T-helper 17 cell (primary cell): ENCODE measurements around the gene MBD1. TPM values are rescaled to one million over a fixed set of nuclear protein-coding genes. Genes with fewer than 3 reads are reported as not detected.
A peak's percentile ranks its signal among the peaks of the same experiment; 100 is the strongest.
"Not testable (repeated sequence)": the region's sequence is repeated elsewhere in the genome, so short reads cannot be mapped to it uniquely, and the experiment has no call there.

Source experiments
- ATAC-seq: fragments of 150-1000 bp; cut with Tn5 transposase; 2 replicates; pipeline ENCODE4 v1.10.0; 2021; ENCODE audit warnings: mild to moderate bottlenecking, moderate library complexity
- DNase-seq, 3 donors: peaks; one replicate each; pipeline versions ENCODE4 v3.0.0 to v3.0.0-alpha.2; 2020 to 2021
- H3K9me3 ChIP-seq: one replicate; pipeline ENCODE4 v1.7.0; 2013; ENCODE audit warnings: low read length, mild to moderate bottlenecking; ENCODE audit not compliant: control insufficient read depth, poor library complexity, severe bottlenecking
- H3K27ac Mint-ChIP-seq: one replicate; pipeline ENCODE4 v1.8.0; 2022; ENCODE audit warnings: mild to moderate bottlenecking, moderate library complexity, mixed read lengths
- H3K27me3 Mint-ChIP-seq: one replicate; pipeline ENCODE4 v1.8.0; 2022; ENCODE audit warnings: mixed read lengths
- H3K36me3 Mint-ChIP-seq: one replicate; pipeline ENCODE4 v1.8.0; 2022; ENCODE audit warnings: low read depth, mixed read lengths
- H3K4me1 Mint-ChIP-seq: one replicate; pipeline ENCODE4 v1.8.0; 2022; ENCODE audit warnings: mild to moderate bottlenecking, mixed read lengths
- H3K4me3 Mint-ChIP-seq: one replicate; pipeline ENCODE4 v1.8.0; 2022; ENCODE audit warnings: mild to moderate bottlenecking, moderate library complexity, mixed read lengths
- total RNA-seq, 4 donors: library from RNA in 2 of 4; stranded (reverse) in 2 of 4; gene quantifications; one replicate each; pipeline ENCODE4 v1.2.3 and lab custom pipeline; 2022 to 2026

MBD1 gene
- total RNA-seq (10 to 100 TPM; 88.9 to 89.1 TPM), total RNA-seq (lab: John Stamatoyannopoulos, UW) (84.1 to 148 reads per million in 2 donors)

GRCh38 chr18:50281295-50281971 is at the start of gene MBD1:
TSS of gene MBD1 (minus strand) at chr18:50281523. CDS start at chr18:50279992, 1,531 bp downstream.
- peaks cover 18% of the 10 kb centered on the region for H3K36me3 Mint-ChIP-seq
- peak; percentile 92 for ATAC-seq
- peak within 1 kb of the TSS; percentile 97 for H3K4me3 Mint-ChIP-seq
- DNase-seq = peak; percentile 90 to 95 (median 94)
- H3K9me3 ChIP-seq = no peaks in the 10 kb centered on the region
- peaks cover 39% of the 10 kb centered on the region for H3K4me1 Mint-ChIP-seq
- peak within 1 kb of the TSS; percentile 96 for H3K27ac Mint-ChIP-seq
- H3K27me3 Mint-ChIP-seq = no peaks in the 10 kb centered on the region

GRCh38 chr18:50330176-50330575 is 48.9 kb upstream of the MBD1 start:
- Mint-ChIP-seq H3K36me3 (peaks cover 3% of the 10 kb centered on the region), H3K27me3 (peaks cover 33% of the 10 kb centered on the region), H3K4me3 (no peak overlapping the region), H3K4me1 (peaks cover 3% of the 10 kb centered on the region), H3K27ac (no peak overlapping the region)
- H3K9me3 ChIP-seq = peaks cover 3% of the 10 kb centered on the region
- no peak for DNase-seq
- ATAC-seq = no peak

GRCh38 chr18:50327983-50328382 is 46.7 kb upstream of the MBD1 start:
- peaks cover 3% of the 10 kb centered on the region for H3K9me3 ChIP-seq
- DNase-seq (no peak), ATAC-seq (no peak)
- peaks cover 3% of the 10 kb centered on the region for H3K36me3 Mint-ChIP-seq
- peaks cover 1% of the 10 kb centered on the region for H3K4me1 Mint-ChIP-seq
- no peak overlapping the region for H3K4me3 Mint-ChIP-seq
- no peak overlapping the region for H3K27ac Mint-ChIP-seq
- peaks cover 29% of the 10 kb centered on the region for H3K27me3 Mint-ChIP-seq

GRCh38 chr18:50320719-50321118 is 39.4 kb upstream of the MBD1 start:
- H3K9me3 ChIP-seq = no peaks in the 10 kb centered on the region
- Mint-ChIP-seq H3K27ac (peak overlapping the region; percentile 74), H3K36me3 (no peaks in the 10 kb centered on the region), H3K27me3 (peaks cover 10% of the 10 kb centered on the region), H3K4me3 (no peak overlapping the region), H3K4me1 (peaks cover 7% of the 10 kb centered on the region)
- DNase-seq (no peak), ATAC-seq (no peak)

- Mint-ChIP-seq H3K27me3 (peaks cover 32% of the 10 kb centered on the region), H3K4me3 (no peak overlapping the region), H3K4me1 (no peaks in the 10 kb centered on the region), H3K36me3 (no peaks in the 10 kb centered on the region), H3K27ac (no peak overlapping the region)
- ATAC-seq (no peak), DNase-seq (no peak)
- H3K9me3 ChIP-seq = no peaks in the 10 kb centered on the region
Observed at GRCh38 chr18:50315100-50315871, 34.0 kb upstream of the MBD1 start.

- no peak overlapping the region for H3K4me3 Mint-ChIP-seq
- H3K4me1 Mint-ChIP-seq = no peaks in the 10 kb centered on the region
- no peaks in the 10 kb centered on the region for H3K9me3 ChIP-seq
- no peaks in the 10 kb centered on the region for H3K36me3 Mint-ChIP-seq
- peak overlapping the region; percentile 14 for H3K27ac Mint-ChIP-seq
- H3K27me3 Mint-ChIP-seq = peaks cover 38% of the 10 kb centered on the region
- DNase-seq (no peak), ATAC-seq (no peak)
Observed at GRCh38 chr18:50313873-50314460, 32.6 kb upstream of the MBD1 start.

GRCh38 chr18:50313031-50313607 is 31.8 kb upstream of the MBD1 start:
- Mint-ChIP-seq H3K27me3 (peaks cover 38% of the 10 kb centered on the region), H3K4me1 (no peaks in the 10 kb centered on the region), H3K27ac (no peak overlapping the region), H3K4me3 (no peak overlapping the region), H3K36me3 (no peaks in the 10 kb centered on the region)
- no peak for DNase-seq
- no peak for ATAC-seq
- no peaks in the 10 kb centered on the region for H3K9me3 ChIP-seq

- Mint-ChIP-seq H3K4me3 (no peak overlapping the region), H3K36me3 (no peaks in the 10 kb centered on the region), H3K27ac (no peak overlapping the region), H3K27me3 (peaks cover 38% of the 10 kb centered on the region), H3K4me1 (peaks cover 5% of the 10 kb centered on the region)
- no peaks in the 10 kb centered on the region for H3K9me3 ChIP-seq
- DNase-seq (no peak), ATAC-seq (no peak)
Observed at GRCh38 chr18:50312296-50313030, 31.1 kb upstream of the MBD1 start.

GRCh38 chr18:50311650-50312049 is 30.3 kb upstream of the MBD1 start:
- ATAC-seq = no peak
- H3K4me3 Mint-ChIP-seq = no peak overlapping the region
- H3K9me3 ChIP-seq = no peaks in the 10 kb centered on the region

GRCh38 chr18:50310080-50310479 is 28.8 kb upstream of the MBD1 start:
- H3K9me3 ChIP-seq = no peaks in the 10 kb centered on the region
- no peaks in the 10 kb centered on the region for H3K36me3 Mint-ChIP-seq
- H3K27me3 Mint-ChIP-seq = peaks cover 31% of the 10 kb centered on the region
- H3K27ac Mint-ChIP-seq = no peak overlapping the region
- peaks cover 5% of the 10 kb centered on the region for H3K4me1 Mint-ChIP-seq
- H3K4me3 Mint-ChIP-seq = no peak overlapping the region
- no peak for ATAC-seq
- DNase-seq = no peak

More at GRCh38 chr18:50311650-50312049, 30.3 kb upstream of the MBD1 start:
- Mint-ChIP-seq H3K36me3 (no peaks in the 10 kb centered on the region), H3K27ac (no peak overlapping the region), H3K4me1 (peaks cover 5% of the 10 kb centered on the region), H3K27me3 (peaks cover 33% of the 10 kb centered on the region)
- no peak for DNase-seq

GRCh38 chr18:50308851-50309250 is 27.5 kb upstream of the MBD1 start:
- not testable (repeated sequence) for H3K9me3 ChIP-seq, DNase-seq, H3K4me1 Mint-ChIP-seq, ATAC-seq, H3K27ac Mint-ChIP-seq, H3K36me3 Mint-ChIP-seq
- Mint-ChIP-seq H3K27me3 (peaks cover 29% of the 10 kb centered on the region), H3K4me3 (peak overlapping the region; percentile 64)

GRCh38 chr18:50307738-50308470 is 26.6 kb upstream of the MBD1 start:
- H3K4me1 Mint-ChIP-seq = peaks cover 6% of the 10 kb centered on the region
- peak; percentile 74 to 80 (median 78) for DNase-seq
- ATAC-seq = peak; percentile 99

More at GRCh38 chr18:50307738-50308470, 26.6 kb upstream of the MBD1 start:
- H3K27me3 Mint-ChIP-seq = peaks cover 31% of the 10 kb centered on the region
- H3K4me3 Mint-ChIP-seq = peak overlapping the region; percentile 92
- H3K27ac Mint-ChIP-seq = peak overlapping the region; percentile 61
- no peaks in the 10 kb centered on the region for H3K36me3 Mint-ChIP-seq
- no peaks in the 10 kb centered on the region for H3K9me3 ChIP-seq
